ENCODE results near the gene REC114. TPM values are rescaled to one million over a fixed set of nuclear protein-coding genes. Genes with fewer than 3 reads are reported as not detected.

Gene REC114
- total and polyA plus RNA-seq, 2 donors (not counting 3 experiments of a cell fraction or from before 2014, with no cell fraction given): not detected

GRCh38 chr15:73393336-73393735 lies 49.6 kb upstream of the REC114 start:
- no TSS peak for BruUV-seq (replicated peaks)
- no peak overlapping the region for H3K4me3 ChIP-seq (replicated peaks in 1 of 3; ENCODE audit: insufficient read depth in 1 of 3, low read depth in 1 of 3, low read length in 3 of 3)
- dilution Hi-C loops (cut with MboI; ENCODE audit: extremely low pct_ligation_motif_present, low sequenced_read_pairs) (no loop called here), intact Hi-C loops (cut with micrococcal nuclease) (no loop called here)
- no peak for FAIRE-seq
- no peaks in the 10 kb centered on the region for H3K9me1 ChIP-seq (replicated peaks; ENCODE audit: control insufficient read depth, extremely low read depth, insufficient read depth, low read length)
- H3K4me2 ChIP-seq (ENCODE audit: insufficient read depth, low read length): no peak overlapping the region
- no peak overlapping the region for H3K27ac ChIP-seq (ENCODE audit: insufficient read depth, low read depth, low read length)
- no peak for DNase-seq (ENCODE audit: low read depth, low spot score)
- H3K4me1 ChIP-seq (ENCODE audit: control insufficient read depth, extremely low read depth, insufficient read depth, low read length): no peaks in the 10 kb centered on the region
- H3K79me2 ChIP-seq (ENCODE audit: control insufficient read depth, insufficient read depth, low read length): no peaks in the 10 kb centered on the region
- no peaks in the 10 kb centered on the region for H3K27me3 ChIP-seq (ENCODE audit: control insufficient read depth in 2 of 2, insufficient read depth in 2 of 2, low read length in 2 of 2)
- no peaks in the 10 kb centered on the region for H3K9me3 ChIP-seq (replicated peaks; ENCODE audit: control insufficient read depth, insufficient read depth, low read length)
- TF ChIP-seq FOS (IDR thresholded peaks at IDR 0.05; ENCODE audit: borderline replicate concordance, insufficient read depth, low read length): no peak
- TF ChIP-seq POLR2A (IDR thresholded peaks at IDR 0.05; ENCODE audit: low read depth, low read length): no peak
- TF ChIP-seq MAX (IDR thresholded peaks at IDR 0.05; ENCODE audit: insufficient read depth, insufficient read length): no peak
- TF ChIP-seq POLR2AphosphoS5 (IDR thresholded peaks at IDR 0.05; ENCODE audit: insufficient read depth, low read depth, low read length): no peak
- TF ChIP-seq MYC (IDR thresholded peaks at IDR 0.05; ENCODE audit: low read depth, low read length): no peak
- TF ChIP-seq EZH2 (IDR thresholded peaks at IDR 0.05; ENCODE audit: borderline replicate concordance, low read depth, low read length, severe bottlenecking): no peak
- no peak for TF ChIP-seq JUN (IDR thresholded peaks at IDR 0.05; ENCODE audit: borderline replicate concordance, insufficient read depth, insufficient read length, low read depth)
- TF ChIP-seq CTCF (IDR thresholded peaks at IDR 0.05; ENCODE audit: extremely low read depth in 1 of 2, insufficient read depth in 1 of 2, low read depth in 1 of 2, low read length in 2 of 2): no peak
- no peak for TF ChIP-seq GATA2 (IDR thresholded peaks at IDR 0.05; ENCODE audit: insufficient read depth, insufficient read length, low read depth, low read length)
- H2AFZ ChIP-seq (ENCODE audit: low read depth, low read length): no peak overlapping the region
- no peak overlapping the region for H3K9ac ChIP-seq (replicated peaks; ENCODE audit: extremely low read depth, insufficient read depth, low read length)
- H3K36me3 ChIP-seq (ENCODE audit: control insufficient read depth in 2 of 2, extremely low read depth in 1 of 2, insufficient read depth in 2 of 2, low read length in 2 of 2): no peaks in the 10 kb centered on the region
- ChIA-PET CTCF (interaction anchor here (0.5 kb wide), 1 partner anchor 9 kb away, joined by 3 read pairs; no protein-coding TSS in a partner anchor), POLR2A (no interaction called here)
- no peaks in the 10 kb centered on the region for H4K20me1 ChIP-seq (replicated peaks; ENCODE audit: control insufficient read depth, extremely low read depth, insufficient read depth, low read length)
